Smooth muscle cell (in vitro differentiated cells): Measurements from ENCODE around the gene LRRC27. TPM values are rescaled to one million over a fixed set of nuclear protein-coding genes. Genes with fewer than 3 reads are reported as not detected.
A peak's percentile ranks its signal among the peaks of the same experiment; 100 is the strongest.

ENCODE experiments used
- DNase-seq: peaks from one replicate; lab custom pipeline; 2025; ENCODE audit not compliant: unreplicated experiment; lab: John Stamatoyannopoulos, UW
- H2AFZ ChIP-seq: fragments of 200-600 bp; sonication (generic); 2 replicates; pipeline ENCODE4 v1.6.0; 2016; ENCODE audit warnings: antibody characterized with exemption, low read depth, mild to moderate bottlenecking
- H3F3A ChIP-seq: fragments of 200-600 bp; sonication (generic); 2 replicates; pipeline ENCODE4 v1.6.0; 2017; ENCODE audit warnings: antibody characterized with exemption, low read depth
- H3K27ac ChIP-seq: fragments of 200-600 bp; sonication (generic); 2 replicates; pipeline ENCODE4 v1.5.1; 2016; ENCODE audit warnings: low read depth, mild to moderate bottlenecking
- H3K27me3 ChIP-seq: fragments of 200-600 bp; sonication (generic); 2 replicates; pipeline ENCODE4 v1.6.1; 2016; ENCODE audit warnings: low read depth, mild to moderate bottlenecking
- H3K36me3 ChIP-seq: fragments of 200-600 bp; sonication (generic); 2 replicates; pipeline ENCODE4 v1.5.1; 2016; ENCODE audit warnings: low read depth
- H3K4me1 ChIP-seq: fragments of 200-600 bp; sonication (generic); 2 replicates; pipeline ENCODE4 v1.5.1; 2016; ENCODE audit warnings: low read depth
- H3K4me2 ChIP-seq: fragments of 200-600 bp; sonication (generic); 2 replicates; pipeline ENCODE4 v1.6.0; 2016; ENCODE audit warnings: mild to moderate bottlenecking
- H3K4me3 ChIP-seq: fragments of 200-600 bp; sonication (generic); 2 replicates; pipeline ENCODE4 v1.5.1; 2016; ENCODE audit warnings: mild to moderate bottlenecking
- H3K79me2 ChIP-seq: fragments of 200-600 bp; sonication (generic); 2 replicates; pipeline ENCODE4 v1.6.0; 2016; ENCODE audit warnings: low read depth, mild to moderate bottlenecking
- H3K9ac ChIP-seq: fragments of 200-600 bp; sonication (generic); 2 replicates; pipeline ENCODE4 v1.6.0; 2016; ENCODE audit warnings: low read depth
- H3K9me3 ChIP-seq: fragments of 200-600 bp; sonication (generic); replicated peaks from 2 replicates; pipeline ENCODE4 v1.5.1; 2016; ENCODE audit warnings: low read depth
- H4K20me1 ChIP-seq: fragments of 200-600 bp; sonication (generic); 2 replicates; pipeline ENCODE4 v1.6.0; 2016; ENCODE audit warnings: low read depth
- CTCF ChIP-seq: fragments of 200-600 bp; sonication (generic); IDR thresholded peaks from 2 replicates; pipeline ENCODE4 v1.5.1; 2017; ENCODE audit warnings: borderline replicate concordance, mild to moderate bottlenecking, antibody characterized with exemption; ENCODE audit not compliant: insufficient read depth, poor library complexity, severe bottlenecking
- WGBS: methylation state at CpG from one replicate; pipeline ENCODE4 v1.1.7; 2016; ENCODE audit warnings: low lambda C conversion rate; 5-methylcytosine and 5-hydroxymethylcytosine counted together
- polyA plus RNA-seq: library from polyadenylated mRNA; unstranded; fragments of >200 nt; fragmentation: Nextera tagmentation; extraction: Ambion mirVana; gene quantifications from 2 replicates; pipeline ENCODE4 v1.2.1, GENCODE V29; 2016
- total RNA-seq: library from RNA; depleted of rRNA; stranded (reverse); fragments of >200 nt; gene quantifications from 2 replicates; pipeline ENCODE4 v1.2.3, GENCODE V29; 2014

The LRRC27 gene
- total and polyA plus RNA-seq, 2 experiments from 2014 or later = 7.6 to 11.5 TPM

- H3K27me3 ChIP-seq = no peaks in the 10 kb centered on the region
- WGBS = 82% methylated on average over 32 of the region's 32 CpGs
- peak overlapping the region; percentile 9 for H3K27ac ChIP-seq
These were observed 81.5 kb downstream of the LRRC27 start for GRCh38 chr10:132413226-132414205.

GRCh38 chr10:132414402-132415016 lies 82.5 kb downstream of the LRRC27 start:
- H3K27ac ChIP-seq = peak overlapping the region; percentile 6
- peaks cover 26% of the 10 kb centered on the region for H3K79me2 ChIP-seq
- H3K9me3 ChIP-seq = no peaks in the 10 kb centered on the region
- 43% methylated on average over 21 of the region's 21 CpGs for WGBS
- H3K4me1 ChIP-seq = peaks cover 27% of the 10 kb centered on the region
- peaks cover 32% of the 10 kb centered on the region for H4K20me1 ChIP-seq
- no peak for DNase-seq
- H3K27me3 ChIP-seq = no peaks in the 10 kb centered on the region
- H3K36me3 ChIP-seq = no peaks in the 10 kb centered on the region
- no peak overlapping the region for H3K9ac ChIP-seq
- no peak overlapping the region for H2AFZ ChIP-seq
- peak overlapping the region; percentile 2 for H3K4me2 ChIP-seq
- peaks cover 11% of the 10 kb centered on the region for H3F3A ChIP-seq
- no peak for TF ChIP-seq CTCF
- H3K4me3 ChIP-seq = no peak overlapping the region

More at GRCh38 chr10:132413226-132414205, 81.5 kb downstream of the LRRC27 start:
- Histone ChIP-seq H2AFZ (no peak overlapping the region), H3K9ac (no peak overlapping the region), H3K4me3 (no peak overlapping the region), H3F3A (peaks cover 11% of the 10 kb centered on the region), H3K9me3 (no peaks in the 10 kb centered on the region), H3K4me1 (peaks cover 26% of the 10 kb centered on the region), H4K20me1 (peaks cover 41% of the 10 kb centered on the region), H3K4me2 (peak overlapping the region; percentile 2), H3K79me2 (peaks cover 34% of the 10 kb centered on the region), H3K36me3 (no peaks in the 10 kb centered on the region)
- TF ChIP-seq CTCF = no peak
- DNase-seq = no peak

GRCh38 chr10:132415255-132415654 lies 83.3 kb downstream of the LRRC27 start:
- peaks cover 20% of the 10 kb centered on the region for H3K79me2 ChIP-seq

More at GRCh38 chr10:132415255-132415654, 83.3 kb downstream of the LRRC27 start:
- Histone ChIP-seq H3K9me3 (no peaks in the 10 kb centered on the region), H3K36me3 (no peaks in the 10 kb centered on the region), H3K4me1 (peaks cover 27% of the 10 kb centered on the region), H3K27ac (no peak overlapping the region), H3K27me3 (no peaks in the 10 kb centered on the region), H4K20me1 (peaks cover 26% of the 10 kb centered on the region), H3K9ac (no peak overlapping the region), H3F3A (peaks cover 11% of the 10 kb centered on the region), H2AFZ (no peak overlapping the region), H3K4me2 (no peak overlapping the region), H3K4me3 (no peak overlapping the region)
- no peak for DNase-seq
- TF ChIP-seq CTCF = no peak
- 96% methylated on average over 4 of the region's 5 CpGs for WGBS
